HepG2 (cell line): ENCODE data around the gene NAGS. TPM values are rescaled to one million over a fixed set of nuclear protein-coding genes. Genes with fewer than 3 reads are reported as not detected.

Experiments
- ATF5 ChIP-seq: sonication (generic); formaldehyde crosslinking; IDR thresholded peaks from 2 replicates; pipeline ENCODE4 v1.4.0; 2020; ENCODE audit warnings: mild to moderate bottlenecking, low read depth, missing genetic modification reagents
- CEBPB ChIP-seq: IDR thresholded peaks from 2 replicates; pipeline ENCODE4 v1.6.1; 2011; ENCODE audit warnings: low read depth, low read length, improper control_type of control experiment, borderline replicate concordance
- CREBL2 ChIP-seq: sonication (generic); formaldehyde crosslinking; IDR thresholded peaks from 2 replicates; pipeline ENCODE4 v1.8.1; 2023; ENCODE audit warnings: missing genetic modification reagents, mild to moderate bottlenecking, borderline replicate concordance
- FOXC1 ChIP-seq: sonication (generic); formaldehyde crosslinking; IDR thresholded peaks from 2 replicates; pipeline ENCODE4 v1.8.0; 2022; ENCODE audit warnings: mild to moderate bottlenecking, missing genetic modification reagents, borderline replicate concordance
- FOXP1 ChIP-seq, 2 experiments: fragments of 450-650 bp in 1 of 2; IDR thresholded peaks; 2 replicates each; pipeline ENCODE4 v1.6.1; 2017 to 2018; ENCODE audit warnings: antibody characterized with exemption in 1 of 2
- RCOR2 ChIP-seq: IDR thresholded peaks from 2 replicates; pipeline ENCODE4 v1.6.1; 2016; ENCODE audit warnings: missing biosample characterization, missing genetic modification reagents
- REL ChIP-seq: sonication (generic); formaldehyde crosslinking; conservative IDR thresholded peaks from 2 replicates; pipeline ENCODE4 v1.8.0; 2022; ENCODE audit warnings: mild to moderate bottlenecking, missing genetic modification reagents, moderate library complexity
- SRF ChIP-seq: IDR thresholded peaks from 2 replicates; pipeline ENCODE4 v1.6.1; 2011; ENCODE audit warnings: mild to moderate bottlenecking, low read depth, low read length, moderate library complexity
- TBX3 ChIP-seq: fragments of 450-650 bp; IDR thresholded peaks from 2 replicates; pipeline ENCODE4 v1.6.1; 2017; ENCODE audit warnings: antibody characterized with exemption, mild to moderate bottlenecking, inconsistent platforms, borderline replicate concordance
- TRAFD1 ChIP-seq: sonication (generic); formaldehyde crosslinking; IDR thresholded peaks from 2 replicates; pipeline ENCODE4 v1.5.1; 2020; ENCODE audit warnings: missing genetic modification reagents, mild to moderate bottlenecking, borderline replicate concordance
- XBP1 ChIP-seq: sonication (generic); formaldehyde crosslinking; IDR thresholded peaks from 2 replicates; pipeline ENCODE4 v1.5.0; 2020; ENCODE audit warnings: missing genetic modification reagents
- ZBTB1 ChIP-seq: sonication (generic); formaldehyde crosslinking; IDR thresholded peaks from 2 replicates; pipeline ENCODE4 v1.4.0; 2020; ENCODE audit warnings: missing genetic modification reagents, borderline replicate concordance
- ZNF10 ChIP-seq: sonication (generic); formaldehyde crosslinking; IDR thresholded peaks from 2 replicates; pipeline ENCODE4 v1.4.0; 2020; ENCODE audit warnings: mild to moderate bottlenecking, low read depth, missing genetic modification reagents, borderline replicate concordance
- ZNF329 ChIP-seq: sonication (generic); formaldehyde crosslinking; IDR thresholded peaks from 2 replicates; pipeline ENCODE4 v1.9.0; 2021; ENCODE audit warnings: low read depth, mild to moderate bottlenecking, missing genetic modification reagents
- ZNF740 ChIP-seq: sonication (generic); formaldehyde crosslinking; IDR thresholded peaks from 2 replicates; pipeline ENCODE4 v1.4.0; 2020; ENCODE audit warnings: missing genetic modification reagents
- ZNF768 ChIP-seq: sonication (generic); formaldehyde crosslinking; IDR thresholded peaks from 2 replicates; pipeline ENCODE4 v1.4.0; 2020; ENCODE audit warnings: missing genetic modification reagents
- ZNF792 ChIP-seq: IDR thresholded peaks from 2 replicates; pipeline ENCODE4 v1.6.1; 2016
- polyA plus RNA-seq, 8 experiments: library from polyadenylated mRNA; depleted of rRNA in 3 of 8; stranded (reverse) in 7 of 8; unstranded in 1 of 8; fragments of >200 nt; fragmentation: Illumina TruSeq in 4 of 8; extraction: Trizol in 4 of 8; gene quantifications; 2 replicates each; pipeline versions ENCODE4 v1.2.1 to v1.2.3, GENCODE V29; 2011 to 2016; ENCODE audit warnings: low read depth in 4 of 8, missing spikeins in 1 of 8, mixed read lengths in 1 of 8; ENCODE audit not compliant: insufficient read depth in 1 of 8
- total RNA-seq, 5 experiments: library from RNA; depleted of rRNA; stranded (reverse); fragments of >200 nt; fragmentation: Illumina TruSeq; extraction: Trizol; gene quantifications; 2 replicates each; pipeline ENCODE4 v1.2.3, GENCODE V29; 2016; ENCODE audit warnings: low read depth in 1 of 5
- TF ChIP-seq, protein P1 (sequence below): sonication (generic); formaldehyde crosslinking; IDR thresholded peaks from 2 replicates; pipeline ENCODE4 v1.9.0; 2021; ENCODE audit warnings: missing genetic modification reagents, mild to moderate bottlenecking, borderline replicate concordance
- TF ChIP-seq, protein P2 (sequence below): sonication (generic); formaldehyde crosslinking; IDR thresholded peaks from 2 replicates; pipeline ENCODE4 v1.5.0; 2020; ENCODE audit warnings: missing genetic modification reagents
- TF ChIP-seq, protein P3 (sequence below): sonication (generic); formaldehyde crosslinking; IDR thresholded peaks from 2 replicates; pipeline ENCODE4 v1.5.1; 2020; ENCODE audit warnings: mild to moderate bottlenecking, missing genetic modification reagents, moderate library complexity

NAGS gene
- total and polyA plus RNA-seq, 2 of the 13 experiments (the other 11 are each of a cell fraction or from before 2014, with no cell fraction given) = 4.3 to 5.1 TPM

GRCh38 chr17:43994272-43995149 lies 9.9 kb upstream of the NAGS start (continued):
- TF ChIP-seq, protein P1, sequence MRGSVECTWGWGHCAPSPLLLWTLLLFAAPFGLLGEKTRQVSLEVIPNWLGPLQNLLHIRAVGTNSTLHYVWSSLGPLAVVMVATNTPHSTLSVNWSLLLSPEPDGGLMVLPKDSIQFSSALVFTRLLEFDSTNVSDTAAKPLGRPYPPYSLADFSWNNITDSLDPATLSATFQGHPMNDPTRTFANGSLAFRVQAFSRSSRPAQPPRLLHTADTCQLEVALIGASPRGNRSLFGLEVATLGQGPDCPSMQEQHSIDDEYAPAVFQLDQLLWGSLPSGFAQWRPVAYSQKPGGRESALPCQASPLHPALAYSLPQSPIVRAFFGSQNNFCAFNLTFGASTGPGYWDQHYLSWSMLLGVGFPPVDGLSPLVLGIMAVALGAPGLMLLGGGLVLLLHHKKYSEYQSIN (CRISPR knock-in tag) = no peak
- TF ChIP-seq TRAFD1 (CRISPR knock-in tag) (no peak), CEBPB (no peak), REL (CRISPR knock-in tag) (no peak), ZBTB1 (CRISPR knock-in tag) (no peak), ZNF768 (no peak; the same call in none of the 2 replicates), XBP1 (CRISPR knock-in tag) (no peak), CREBL2 (CRISPR knock-in tag) (no peak), RCOR2 (CRISPR knock-in tag) (no peak), ZNF329 (CRISPR knock-in tag) (no peak), FOXP1 (IDR thresholded peaks at IDR 0.05) (no peak), FOXP1 (CRISPR knock-in tag; IDR thresholded peaks at IDR 0.05) (no peak), TBX3 (no peak), FOXC1 (CRISPR knock-in tag) (peak; percentile 18; the same call in 1 of the 2 replicates), SRF (no peak), ZNF740 (CRISPR knock-in tag) (no peak), ZNF10 (CRISPR knock-in tag) (no peak), ATF5 (no peak), ZNF792 (CRISPR knock-in tag) (no peak)
- TF ChIP-seq, protein P2, sequence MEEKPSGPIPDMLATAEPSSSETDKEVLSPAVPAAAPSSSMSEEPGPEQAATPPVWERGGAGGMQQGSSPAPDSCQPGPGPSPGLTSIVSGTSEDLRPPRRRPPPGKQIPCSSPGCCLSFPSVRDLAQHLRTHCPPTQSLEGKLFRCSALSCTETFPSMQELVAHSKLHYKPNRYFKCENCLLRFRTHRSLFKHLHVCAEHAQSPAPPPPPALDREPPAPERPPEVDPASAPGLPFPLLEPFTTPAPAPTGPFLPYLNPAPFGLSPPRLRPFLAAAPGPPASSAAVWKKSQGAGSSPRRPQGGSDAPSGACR = no peak
- TF ChIP-seq, protein P3, sequence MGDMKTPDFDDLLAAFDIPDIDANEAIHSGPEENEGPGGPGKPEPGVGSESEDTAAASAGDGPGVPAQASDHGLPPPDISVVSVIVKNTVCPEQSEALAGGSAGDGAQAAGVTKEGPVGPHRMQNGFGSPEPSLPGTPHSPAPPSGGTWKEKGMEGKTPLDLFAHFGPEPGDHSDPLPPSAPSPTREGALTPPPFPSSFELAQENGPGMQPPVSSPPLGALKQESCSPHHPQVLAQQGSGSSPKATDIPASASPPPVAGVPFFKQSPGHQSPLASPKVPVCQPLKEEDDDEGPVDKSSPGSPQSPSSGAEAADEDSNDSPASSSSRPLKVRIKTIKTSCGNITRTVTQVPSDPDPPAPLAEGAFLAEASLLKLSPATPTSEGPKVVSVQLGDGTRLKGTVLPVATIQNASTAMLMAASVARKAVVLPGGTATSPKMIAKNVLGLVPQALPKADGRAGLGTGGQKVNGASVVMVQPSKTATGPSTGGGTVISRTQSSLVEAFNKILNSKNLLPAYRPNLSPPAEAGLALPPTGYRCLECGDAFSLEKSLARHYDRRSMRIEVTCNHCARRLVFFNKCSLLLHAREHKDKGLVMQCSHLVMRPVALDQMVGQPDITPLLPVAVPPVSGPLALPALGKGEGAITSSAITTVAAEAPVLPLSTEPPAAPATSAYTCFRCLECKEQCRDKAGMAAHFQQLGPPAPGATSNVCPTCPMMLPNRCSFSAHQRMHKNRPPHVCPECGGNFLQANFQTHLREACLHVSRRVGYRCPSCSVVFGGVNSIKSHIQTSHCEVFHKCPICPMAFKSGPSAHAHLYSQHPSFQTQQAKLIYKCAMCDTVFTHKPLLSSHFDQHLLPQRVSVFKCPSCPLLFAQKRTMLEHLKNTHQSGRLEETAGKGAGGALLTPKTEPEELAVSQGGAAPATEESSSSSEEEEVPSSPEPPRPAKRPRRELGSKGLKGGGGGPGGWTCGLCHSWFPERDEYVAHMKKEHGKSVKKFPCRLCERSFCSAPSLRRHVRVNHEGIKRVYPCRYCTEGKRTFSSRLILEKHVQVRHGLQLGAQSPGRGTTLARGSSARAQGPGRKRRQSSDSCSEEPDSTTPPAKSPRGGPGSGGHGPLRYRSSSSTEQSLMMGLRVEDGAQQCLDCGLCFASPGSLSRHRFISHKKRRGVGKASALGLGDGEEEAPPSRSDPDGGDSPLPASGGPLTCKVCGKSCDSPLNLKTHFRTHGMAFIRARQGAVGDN = peak; percentile 71
